ENCODE data around the gene DLG5.
A peak's percentile ranks its signal among the peaks of the same experiment; 100 is the strongest.

DLG5 gene

GRCh38 chr10:77865580-77866324 lies 60.8 kb downstream of the DLG5 start:
- DNase-seq: no peak

GRCh38 chr10:77864151-77864851 lies 62.3 kb downstream of the DLG5 start:
- no peak for DNase-seq

- no peak for DNase-seq
Measured at GRCh38 chr10:77863446-77863845, 63.1 kb downstream of the DLG5 start.

- no peak for DNase-seq
Measured at GRCh38 chr10:77862595-77862994, 64.0 kb downstream of the DLG5 start.

GRCh38 chr10:77861366-77861765 lies 65.2 kb downstream of the DLG5 start:
- DNase-seq: no peak

- no peak for DNase-seq
Measured at GRCh38 chr10:77859865-77860282, 66.7 kb downstream of the DLG5 start.

- no peak for DNase-seq
Measured at GRCh38 chr10:77859200-77859864, 67.2 kb downstream of the DLG5 start.

- DNase-seq: no peak
Measured at GRCh38 chr10:77857272-77857671, 69.3 kb downstream of the DLG5 start.

- DNase-seq: no peak
Measured at GRCh38 chr10:77856566-77856965, 70.0 kb downstream of the DLG5 start.

GRCh38 chr10:77855404-77856155 lies 71.0 kb downstream of the DLG5 start:
- DNase-seq: no peak

- no peak for DNase-seq
Measured at GRCh38 chr10:77854115-77854514, 72.4 kb downstream of the DLG5 start.

- no peak for DNase-seq
Measured at GRCh38 chr10:77853256-77853655, 73.3 kb downstream of the DLG5 start.

- DNase-seq: no peak
Measured at GRCh38 chr10:77850620-77851231, 75.8 kb downstream of the DLG5 start.

GRCh38 chr10:77849039-77849664 lies 77.4 kb downstream of the DLG5 start:
- DNase-seq: no peak

- peak; percentile 63 for DNase-seq
Measured at GRCh38 chr10:77846718-77847311, 79.7 kb downstream of the DLG5 start.

GRCh38 chr10:77845451-77845850 lies 81.1 kb downstream of the DLG5 start:
- DNase-seq: no peak

GRCh38 chr10:77844713-77845445 lies 81.7 kb downstream of the DLG5 start:
- DNase-seq: no peak

GRCh38 chr10:77844177-77844576 lies 82.4 kb downstream of the DLG5 start:
- DNase-seq: no peak

- DNase-seq: no peak
Measured at GRCh38 chr10:77843264-77843663, 83.3 kb downstream of the DLG5 start.

GRCh38 chr10:77842652-77843212 lies 83.8 kb downstream of the DLG5 start:
- no peak for DNase-seq
